HUES6 (cell line): ENCODE results near the gene LVRN.

ENCODE experiments used
- H3K27ac ChIP-seq: 2 replicates; pipeline ENCODE4 v1.7.0; 2013; ENCODE audit warnings: low read depth, mild to moderate bottlenecking, low read length, inconsistent platforms
- H3K27me3 ChIP-seq: 2 replicates; pipeline ENCODE4 v1.6.1; 2013; ENCODE audit warnings: low read length; ENCODE audit not compliant: control insufficient read depth, insufficient read depth
- H3K36me3 ChIP-seq: 2 replicates; pipeline ENCODE4 v1.6.1; 2013; ENCODE audit warnings: low read length; ENCODE audit not compliant: control insufficient read depth, insufficient read depth
- H3K4me1 ChIP-seq: 2 replicates; pipeline ENCODE4 v1.6.1; 2013; ENCODE audit warnings: low read length; ENCODE audit not compliant: control insufficient read depth, insufficient read depth
- H3K4me3 ChIP-seq: 2 replicates; pipeline ENCODE4 v1.5.1; 2013; ENCODE audit warnings: low read depth, low read length
- H3K9ac ChIP-seq: one replicate; pipeline ENCODE4 v1.6.1; 2013; ENCODE audit warnings: mild to moderate bottlenecking, low read length
- H3K9me3 ChIP-seq: 2 replicates; pipeline ENCODE4 v1.6.1; 2013; ENCODE audit warnings: low read depth, low read length; ENCODE audit not compliant: control insufficient read depth, insufficient read depth

The LVRN gene

DNA sequence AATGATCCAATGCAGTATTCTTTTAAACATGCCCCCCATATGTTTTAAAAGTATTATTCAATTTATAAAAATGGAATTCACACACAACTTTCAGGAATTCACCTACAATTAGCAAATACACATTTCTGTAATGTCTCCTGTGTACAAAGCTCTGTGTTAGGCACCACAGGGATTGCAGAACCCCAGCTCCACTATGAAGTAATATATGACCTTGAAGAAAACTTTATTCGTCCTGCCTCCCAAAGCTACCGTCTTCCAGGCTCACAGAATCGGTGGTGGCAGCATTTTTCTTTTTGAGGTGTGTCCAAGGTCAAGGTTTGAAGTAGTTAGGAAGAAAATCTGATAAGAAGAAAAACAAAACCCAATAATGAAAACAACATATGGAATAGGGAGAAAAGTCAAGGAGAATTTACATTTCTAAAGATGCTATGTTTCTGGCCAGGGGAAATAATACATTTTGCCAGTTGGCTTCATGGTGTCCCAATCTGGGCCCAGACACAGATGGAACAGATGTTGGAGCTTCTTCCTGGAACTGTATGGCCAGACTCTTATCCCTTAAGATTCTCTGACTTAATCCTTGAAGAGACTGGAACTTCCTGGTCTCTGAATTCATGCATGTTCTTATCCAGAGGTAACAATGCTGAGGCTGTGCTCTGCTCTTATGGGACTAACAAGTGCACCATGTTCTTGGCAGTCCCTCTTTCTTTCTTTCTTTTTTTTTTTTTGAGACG lies 22.0 kb upstream of the LVRN start:
- Histone ChIP-seq H3K27me3 (no peaks in the 10 kb centered on the region), H3K9me3 (no peaks in the 10 kb centered on the region), H3K36me3 (no peaks in the 10 kb centered on the region), H3K4me3 (no peak overlapping the region), H3K4me1 (peaks cover 11% of the 10 kb centered on the region), H3K27ac (no peak overlapping the region), H3K9ac (no peak overlapping the region)

DNA sequence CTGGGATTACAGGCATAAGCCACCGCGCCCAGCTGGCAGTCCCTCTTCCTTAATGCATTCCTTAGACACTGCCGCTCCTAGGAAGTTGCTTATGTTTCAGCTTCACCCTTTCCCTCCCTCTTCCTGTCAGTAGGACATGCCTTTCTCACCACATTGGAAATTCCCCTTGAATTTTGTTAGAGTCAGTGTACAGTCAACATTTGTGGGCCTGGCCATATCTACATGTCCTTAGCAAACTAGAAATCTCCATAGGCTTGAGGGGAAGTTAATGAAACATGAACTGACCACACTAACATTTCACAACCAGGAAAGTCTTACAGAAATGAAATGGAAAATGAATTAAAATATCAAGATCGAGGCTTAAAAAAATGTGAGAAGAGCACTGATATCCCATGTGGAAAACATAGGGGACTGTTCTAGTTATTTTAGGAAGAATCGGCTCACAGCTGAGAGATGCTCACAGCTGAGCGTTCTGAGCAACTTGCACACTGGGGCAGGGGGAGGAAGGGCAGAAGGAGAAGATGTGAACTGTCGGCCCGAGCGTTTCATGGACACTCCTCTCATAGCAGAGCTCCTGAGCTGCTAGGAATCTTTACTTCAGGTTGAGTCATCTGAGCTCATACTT lies 21.1 kb upstream of the LVRN start:
- no peak overlapping the region for H3K4me3 ChIP-seq
- H3K9ac ChIP-seq: no peak overlapping the region
- no peaks in the 10 kb centered on the region for H3K36me3 ChIP-seq

DNA sequence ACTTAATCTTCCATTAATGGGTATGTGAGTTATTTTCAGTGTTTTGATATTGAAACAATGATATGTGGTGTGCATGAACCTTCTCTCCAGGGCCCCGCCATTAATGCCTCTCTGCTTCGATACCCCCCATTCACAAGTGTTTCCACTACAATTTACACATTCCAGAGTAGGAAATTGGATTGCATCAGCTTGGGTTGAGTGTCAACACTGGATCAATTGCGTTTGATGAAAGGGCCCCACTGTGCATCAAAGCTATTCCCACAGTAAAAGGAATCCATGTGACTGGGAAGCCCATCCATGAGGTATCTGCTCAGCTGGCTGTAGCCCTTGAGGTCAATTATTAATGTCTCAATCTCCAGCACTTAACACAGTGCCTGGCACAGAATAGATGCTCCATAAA lies 17.8 kb upstream of the LVRN start:
- no peak overlapping the region for H3K27ac ChIP-seq
- no peak overlapping the region for H3K9ac ChIP-seq
- no peak overlapping the region for H3K4me3 ChIP-seq
- H3K9me3 ChIP-seq: no peaks in the 10 kb centered on the region
- no peaks in the 10 kb centered on the region for H3K27me3 ChIP-seq
- peaks cover 2% of the 10 kb centered on the region for H3K4me1 ChIP-seq
- H3K36me3 ChIP-seq: no peaks in the 10 kb centered on the region

More for the DNA sequence above, 21.1 kb upstream of the LVRN start:
- Histone ChIP-seq H3K27me3 (no peaks in the 10 kb centered on the region), H3K27ac (no peak overlapping the region), H3K4me1 (peaks cover 11% of the 10 kb centered on the region), H3K9me3 (no peaks in the 10 kb centered on the region)

DNA sequence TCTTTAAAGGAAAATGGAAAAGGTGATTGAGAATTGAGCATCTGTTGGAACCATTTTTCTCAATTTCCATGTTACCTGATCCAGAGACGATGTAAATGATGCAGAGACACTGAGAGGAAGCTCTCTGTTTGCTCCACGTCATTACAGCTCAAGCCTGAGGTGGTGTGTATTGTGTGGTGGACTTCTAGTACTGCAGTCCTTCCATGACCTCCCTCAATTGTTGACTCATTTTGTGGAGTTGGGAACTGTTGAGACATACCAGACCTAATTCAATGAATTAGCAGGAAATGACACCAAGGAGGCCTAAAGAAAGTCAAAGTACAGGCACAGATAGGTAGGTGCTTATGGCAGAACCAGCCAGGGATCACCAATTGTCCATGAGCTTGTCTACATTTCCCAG lies 15.6 kb upstream of the LVRN start:
- no peak overlapping the region for H3K4me3 ChIP-seq
- no peaks in the 10 kb centered on the region for H3K27me3 ChIP-seq
- no peak overlapping the region for H3K27ac ChIP-seq
- H3K9ac ChIP-seq: no peak overlapping the region
- no peaks in the 10 kb centered on the region for H3K36me3 ChIP-seq
- H3K9me3 ChIP-seq: no peaks in the 10 kb centered on the region
- H3K4me1 ChIP-seq: no peaks in the 10 kb centered on the region

DNA sequence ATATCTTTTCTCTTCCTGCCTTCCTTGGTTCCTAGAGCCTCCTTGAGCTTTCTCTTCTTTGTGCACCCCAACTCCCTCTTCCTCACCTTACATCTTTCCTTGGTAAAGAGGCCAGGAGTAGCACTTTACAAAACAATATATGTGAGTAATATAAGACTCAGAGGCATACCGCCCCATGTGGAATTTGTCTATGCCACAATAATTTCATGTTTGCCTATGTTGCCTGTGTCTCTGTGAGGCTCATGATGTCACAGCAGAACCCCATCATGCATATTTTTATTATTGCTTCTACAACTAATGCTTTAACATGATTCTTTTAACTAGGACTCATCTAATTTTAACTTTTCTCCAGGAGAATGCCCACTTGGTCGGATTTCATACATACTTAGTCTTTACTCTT lies 15.0 kb upstream of the LVRN start:
- Histone ChIP-seq H3K27me3 (no peaks in the 10 kb centered on the region), H3K4me1 (no peaks in the 10 kb centered on the region), H3K36me3 (no peaks in the 10 kb centered on the region), H3K27ac (no peak overlapping the region), H3K9me3 (no peaks in the 10 kb centered on the region), H3K4me3 (no peak overlapping the region), H3K9ac (no peak overlapping the region)

DNA sequence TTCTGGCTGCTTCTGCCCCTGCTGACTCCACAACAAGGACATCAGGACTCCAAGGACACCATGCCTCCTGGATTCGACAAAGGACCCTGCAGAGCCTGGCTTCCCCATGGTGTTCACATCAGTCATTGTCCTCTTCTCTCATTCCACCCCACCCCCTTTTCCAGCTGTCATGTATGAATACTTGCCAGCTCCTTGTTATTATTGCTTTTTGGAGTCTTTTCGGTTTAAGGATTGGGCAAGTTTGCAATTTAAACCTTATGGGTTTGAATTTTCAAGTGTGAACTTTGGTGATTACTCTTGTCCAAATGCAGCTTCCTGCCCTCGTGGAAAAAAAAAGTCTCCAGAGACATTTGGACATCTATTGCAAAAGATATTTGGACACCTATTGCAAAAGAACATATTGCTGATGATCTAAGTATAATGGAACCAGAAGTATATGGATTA lies 14.2 kb upstream of the LVRN start:
- Histone ChIP-seq H3K9ac (no peak overlapping the region), H3K4me1 (no peaks in the 10 kb centered on the region), H3K27ac (no peak overlapping the region), H3K36me3 (no peaks in the 10 kb centered on the region), H3K9me3 (no peaks in the 10 kb centered on the region), H3K4me3 (no peak overlapping the region), H3K27me3 (no peaks in the 10 kb centered on the region)

DNA sequence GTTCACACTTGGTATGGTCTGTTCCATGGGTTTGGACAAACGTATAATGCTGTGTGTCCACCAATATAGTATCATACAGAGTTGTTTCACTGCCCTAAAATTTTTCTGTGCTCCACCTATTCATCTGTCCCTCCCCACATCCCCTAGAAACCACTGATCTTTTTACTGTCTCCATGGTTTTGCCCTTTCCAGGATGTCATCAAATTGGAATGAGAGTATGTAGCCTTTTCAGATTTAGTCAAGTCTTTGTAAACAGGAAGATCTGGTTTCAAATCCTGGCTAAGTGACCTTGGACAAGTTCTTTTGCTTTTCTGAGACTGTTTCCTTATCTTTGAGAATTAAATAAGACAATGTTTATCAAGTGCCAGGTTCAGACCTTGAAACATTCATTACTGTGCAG lies 13.2 kb upstream of the LVRN start:
- no peak overlapping the region for H3K9ac ChIP-seq
- H3K27ac ChIP-seq: no peak overlapping the region
- H3K4me3 ChIP-seq: no peak overlapping the region
- no peaks in the 10 kb centered on the region for H3K9me3 ChIP-seq
- no peaks in the 10 kb centered on the region for H3K27me3 ChIP-seq
- peaks cover 8% of the 10 kb centered on the region; the same call in 1 of the 2 replicates for H3K4me1 ChIP-seq
- no peaks in the 10 kb centered on the region for H3K36me3 ChIP-seq

DNA sequence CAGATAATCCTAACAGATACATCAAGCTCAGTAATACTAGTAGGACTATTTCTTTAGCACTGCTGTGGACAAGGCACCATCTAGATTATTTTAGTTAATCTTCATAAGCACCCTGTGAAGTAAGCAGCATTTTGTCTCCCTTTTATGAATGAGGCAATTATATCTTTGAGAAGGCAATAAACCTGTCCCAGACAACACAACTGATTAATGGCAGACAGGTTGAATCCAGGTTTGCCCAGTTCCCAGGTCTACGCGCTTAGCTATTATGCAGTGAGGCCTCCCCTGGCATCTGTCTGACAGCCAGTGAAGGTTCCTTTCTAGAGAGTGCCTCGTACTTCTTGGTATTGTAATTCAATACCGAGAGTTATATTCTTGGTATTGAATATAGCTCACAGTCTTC lies 9.7 kb upstream of the LVRN start:
- no peak overlapping the region for H3K27ac ChIP-seq
- no peak overlapping the region for H3K4me3 ChIP-seq
- peaks cover 14% of the 10 kb centered on the region for H3K4me1 ChIP-seq
- no peaks in the 10 kb centered on the region for H3K36me3 ChIP-seq
- no peaks in the 10 kb centered on the region for H3K9me3 ChIP-seq
- H3K9ac ChIP-seq: no peak overlapping the region
- no peaks in the 10 kb centered on the region for H3K27me3 ChIP-seq

DNA sequence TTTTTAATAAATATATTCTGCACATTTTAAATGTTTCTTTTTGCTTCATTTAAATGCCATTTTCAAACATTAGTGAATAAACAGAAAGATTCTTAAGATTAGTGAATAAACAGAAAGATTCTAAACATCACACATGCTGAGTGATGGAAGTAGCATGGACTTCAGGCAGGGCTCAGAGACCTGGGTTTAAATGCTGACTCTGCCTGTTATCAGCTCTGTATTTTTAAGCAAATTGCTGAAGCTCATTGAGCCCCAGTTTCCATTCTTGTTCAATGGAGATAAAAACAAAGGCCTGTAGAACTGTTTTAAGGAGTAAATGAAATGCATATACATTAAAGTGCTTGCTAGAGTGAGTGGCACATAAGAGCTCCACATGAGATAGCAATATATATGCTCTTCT lies 8.1 kb upstream of the LVRN start:
- Histone ChIP-seq H3K9me3 (no peaks in the 10 kb centered on the region), H3K27ac (no peak overlapping the region), H3K4me1 (peaks cover 14% of the 10 kb centered on the region), H3K27me3 (no peaks in the 10 kb centered on the region), H3K36me3 (no peaks in the 10 kb centered on the region), H3K4me3 (no peak overlapping the region), H3K9ac (no peak overlapping the region)

DNA sequence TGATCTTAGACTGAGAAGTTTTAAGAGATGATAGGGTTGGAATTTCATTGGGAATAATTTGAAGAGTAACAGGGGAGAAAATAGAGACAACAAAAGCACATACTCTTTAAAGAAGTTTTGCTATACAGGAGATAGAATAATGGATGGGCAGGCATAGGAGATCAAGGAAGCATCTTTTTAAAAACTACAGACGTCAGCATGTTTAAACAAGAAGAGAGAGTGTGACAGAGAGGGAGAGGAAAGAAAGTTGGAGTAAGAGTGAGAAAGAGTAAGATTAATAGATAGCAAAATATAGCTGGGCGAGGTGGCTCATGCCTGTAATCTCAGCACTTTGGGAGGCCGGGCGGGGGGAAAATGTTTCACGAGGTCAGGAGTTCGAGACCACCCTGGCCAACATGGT lies 5.3 kb upstream of the LVRN start:
- Histone ChIP-seq H3K4me3 (no peak overlapping the region), H3K4me1 (peaks cover 18% of the 10 kb centered on the region), H3K36me3 (no peaks in the 10 kb centered on the region), H3K27ac (no peak overlapping the region), H3K9me3 (no peaks in the 10 kb centered on the region), H3K9ac (no peak overlapping the region), H3K27me3 (peaks cover 22% of the 10 kb centered on the region)

DNA sequence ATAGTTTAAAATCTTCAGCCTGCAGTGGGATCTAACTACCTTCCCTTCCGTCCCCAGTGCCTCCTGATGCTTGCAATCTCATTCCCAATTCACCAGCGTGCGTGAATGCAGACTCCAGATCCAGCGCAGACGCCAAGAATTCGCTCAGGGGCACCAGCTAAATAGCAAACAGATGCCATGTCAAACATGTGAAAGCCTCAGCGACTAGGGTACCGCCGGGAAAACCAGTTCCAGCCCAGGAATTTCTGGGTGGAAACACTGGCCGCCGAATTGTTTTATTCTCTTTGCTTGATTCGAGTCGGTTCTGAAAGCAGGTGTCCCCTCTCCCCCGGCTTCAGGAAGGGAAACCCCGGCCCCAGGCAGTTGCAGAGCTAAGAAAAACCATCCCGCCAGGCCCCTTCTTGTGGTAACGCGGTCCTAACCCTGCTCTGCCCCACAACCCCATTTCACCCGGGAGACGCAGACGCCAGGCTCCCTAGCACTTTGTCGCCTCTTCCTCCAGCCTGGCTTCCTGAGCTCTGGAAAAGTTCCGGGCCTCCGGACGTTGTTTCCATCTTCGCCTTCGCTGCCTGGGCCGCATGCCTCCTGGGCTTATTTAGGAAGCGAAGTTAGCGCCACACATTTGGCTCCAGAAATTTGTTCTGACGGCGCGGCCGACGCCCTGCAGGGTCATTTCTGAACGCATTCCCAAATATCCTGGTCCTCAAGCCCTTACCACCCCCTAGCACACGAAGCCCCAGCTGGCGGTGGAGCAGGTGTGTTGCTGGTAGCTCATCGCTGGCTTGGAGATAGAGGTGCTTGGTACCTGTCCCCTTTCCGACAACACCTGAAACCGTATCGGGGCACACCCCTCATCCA lies 665 bp upstream of the LVRN start:
- Histone ChIP-seq H3K36me3 (no peaks in the 10 kb centered on the region), H3K27me3 (peaks cover 57% of the 10 kb centered on the region), H3K4me3 (peak overlapping the region; percentile 63), H3K27ac (no peak overlapping the region), H3K9ac (no peak overlapping the region), H3K4me1 (peaks cover 3% of the 10 kb centered on the region; the same call in 1 of the 2 replicates), H3K9me3 (no peaks in the 10 kb centered on the region)
